B cell (primary cell): ENCODE data around the gene FCF1. TPM values are rescaled to one million over a fixed set of nuclear protein-coding genes. Genes with fewer than 3 reads are reported as not detected.
A peak's percentile ranks its signal among the peaks of the same experiment; 100 is the strongest.

ENCODE experiments used
- ATAC-seq: fragments of 200-7000 bp; cut with Tn5 transposase; one replicate; pipeline ENCODE4 v1.10.0; 2021; ENCODE audit warnings: low read depth, mild to moderate bottlenecking, moderate number of reproducible peaks, moderate library complexity
- CTCF ChIA-PET: fragments of 350-600 bp; sonication (Branson Sonifier 250); formaldehyde crosslinking; loops from one replicate; lab custom pipeline; 2021; ENCODE audit warnings: antibody characterized with exemption, inconsistent platforms; lab: Charles Lee
- POLR2A ChIA-PET: fragments of 350-600 bp; sonication (Branson Sonifier 250); formaldehyde crosslinking; loops from one replicate; lab custom pipeline; 2021; ENCODE audit warnings: antibody characterized with exemption; lab: Charles Lee
- DNase-seq: peaks from one replicate; pipeline ENCODE4 v3.0.0; 2013
- H2AFZ ChIP-seq: 2 replicates; pipeline ENCODE4 v1.6.1; 2012; ENCODE audit warnings: mild to moderate bottlenecking, low read depth, low read length; ENCODE audit not compliant: insufficient read depth, poor library complexity, severe bottlenecking
- H3K27ac ChIP-seq, 2 donors: 1 replicate in 1 of 2; 2 replicates in 1 of 2; pipeline ENCODE4 v1.5.1; 2012 to 2013; ENCODE audit warnings: low read length in 2 of 2, mild to moderate bottlenecking in 2 of 2, moderate library complexity in 1 of 2
- H3K27me3 ChIP-seq, 4 experiments: fragments of 200-600 bp in 1 of 4; sonication (generic) in 1 of 4; replicated peaks in 1 of 4; 1 replicate in 2 of 4; 2 replicates in 2 of 4; pipeline versions ENCODE4 v1.6.1 to v1.7.0; 2013 to 2016; ENCODE audit warnings: low read length in 3 of 4, mild to moderate bottlenecking in 2 of 4, mixed read lengths in 1 of 4, moderate library complexity in 1 of 4; ENCODE audit not compliant: insufficient read depth in 4 of 4, control insufficient read depth in 3 of 4; ENCODE audit errors: control extremely low read depth in 1 of 4
- H3K36me3 ChIP-seq, 2 experiments: replicated peaks in 1 of 2; 1 replicate in 1 of 2; 2 replicates in 1 of 2; pipeline versions ENCODE4 v1.6.1 to v1.7.1; 2013; ENCODE audit warnings: low read length in 1 of 2; ENCODE audit not compliant: insufficient read depth in 2 of 2, control insufficient read depth in 1 of 2; ENCODE audit errors: control extremely low read depth in 1 of 2, extremely low read depth in 1 of 2
- H3K4me1 ChIP-seq, 2 donors: fragments of 200-600 bp in 1 of 2; sonication (generic) in 1 of 2; 1 replicate in 1 of 2; 2 replicates in 1 of 2; pipeline versions ENCODE4 v1.5.1 to v1.6.1; 2013 to 2017; ENCODE audit warnings: low read length in 2 of 2; ENCODE audit not compliant: control insufficient read depth in 2 of 2, insufficient read depth in 2 of 2
- H3K4me2 ChIP-seq: replicated peaks from 2 replicates; pipeline ENCODE3; 2012; ENCODE audit warnings: mild to moderate bottlenecking, low read depth, low read length; ENCODE audit not compliant: poor library complexity, severe bottlenecking
- H3K4me3 ChIP-seq, 5 experiments: fragments of 200-600 bp in 1 of 5; sonication (generic) in 1 of 5; 1 replicate in 3 of 5; 2 replicates in 2 of 5; pipeline versions ENCODE4 v1.5.1 to v1.7.0; 2011 to 2016; ENCODE audit warnings: low read length in 4 of 5, mild to moderate bottlenecking in 4 of 5, low read depth in 2 of 5, control low read depth in 1 of 5, moderate library complexity in 1 of 5; ENCODE audit not compliant: insufficient read depth in 1 of 5; ENCODE audit errors: control extremely low read depth in 1 of 5, extremely low read depth in 1 of 5
- H3K79me2 ChIP-seq: fragments of 200-600 bp; sonication (generic); one replicate; pipeline ENCODE4 v1.6.0; 2016; ENCODE audit warnings: low read length; ENCODE audit not compliant: control insufficient read depth, insufficient read depth
- H3K9ac ChIP-seq: fragments of 200-600 bp; sonication (generic); 2 replicates; pipeline ENCODE4 v1.6.1; 2017; ENCODE audit warnings: mild to moderate bottlenecking, low read length, moderate library complexity
- H3K9me3 ChIP-seq, 3 donors: one replicate each; pipeline versions ENCODE4 v1.6.1 to v1.7.1; 2013; ENCODE audit warnings: low read length in 2 of 3; ENCODE audit not compliant: control insufficient read depth in 2 of 3, insufficient read depth in 1 of 3; ENCODE audit errors: control extremely low read depth in 1 of 3
- H4K20me1 ChIP-seq: 2 replicates; pipeline ENCODE4 v1.6.0; 2012; ENCODE audit warnings: mild to moderate bottlenecking, low read length; ENCODE audit not compliant: insufficient read depth, control insufficient read depth, poor library complexity, severe bottlenecking
- H3K27ac Mint-ChIP-seq: one replicate; pipeline ENCODE4 v1.8.0; 2021; ENCODE audit warnings: mixed read lengths
- H3K27me3 Mint-ChIP-seq: one replicate; pipeline ENCODE4 v1.8.0; 2021; ENCODE audit warnings: mixed read lengths
- H3K4me1 Mint-ChIP-seq: one replicate; pipeline ENCODE4 v1.8.0; 2021; ENCODE audit warnings: mixed read lengths
- H3K4me3 Mint-ChIP-seq: one replicate; pipeline ENCODE4 v1.8.0; 2021; ENCODE audit warnings: mixed read lengths
- H3K9me3 Mint-ChIP-seq: one replicate; pipeline ENCODE4 v1.8.0; 2022; ENCODE audit warnings: mixed read lengths; ENCODE audit not compliant: insufficient read depth
- CTCF ChIP-seq: fragments of 200-600 bp; IDR thresholded peaks from one replicate; pipeline ENCODE4 v1.8.0; 2022; ENCODE audit warnings: antibody characterized with exemption, mild to moderate bottlenecking
- EZH2 ChIP-seq: IDR thresholded peaks from 2 replicates; pipeline ENCODE4 v1.6.1; 2012; ENCODE audit warnings: borderline replicate concordance, low read depth, mild to moderate bottlenecking, moderate library complexity, low read length; ENCODE audit not compliant: insufficient read depth, poor library complexity, severe bottlenecking
- WGBS: methylation state at CpG from one replicate; pipeline ENCODE4 v1.1.5; 2013; ENCODE audit warnings: missing lambda C conversion rate; ENCODE audit not compliant: insufficient coverage; 5-methylcytosine and 5-hydroxymethylcytosine counted together
- intact Hi-C: fragments of 100-400 bp; cut with micrococcal nuclease; formaldehyde crosslinking; loops from one replicate; pipeline ENCODE4 v1.10.0; 2022
- polyA plus RNA-seq: library from polyadenylated mRNA; depleted of rRNA; stranded (reverse); fragments of >200 nt; gene quantifications from 2 replicates; pipeline ENCODE4 v1.2.3, GENCODE V29; 2012
- total RNA-seq, 2 donors: library from RNA; stranded (reverse); fragments of 120-200 nt in 1 of 2; gene quantifications; 1 replicate in 1 of 2; 2 replicates in 1 of 2; pipeline versions ENCODE4 v1.2.3 to v1.2.4, GENCODE V29; 2013 to 2022

The FCF1 gene
- total and polyA plus RNA-seq, 2 donors (not counting 1 experiment from before 2014, with no cell fraction given) = 21.1 to 41.6 TPM

- DNase-seq (no peak), ATAC-seq (no peak)
- Histone ChIP-seq H2AFZ (no peak overlapping the region), H3K9me3 (peaks cover 0 to 9% (median 9%) of the 10 kb centered on the region in 3 donors), H3K4me3 (no peak overlapping the region), H3K27ac (no peak overlapping the region), H3K79me2 (peaks cover 98% of the 10 kb centered on the region), H3K9ac (no peak overlapping the region), H3K4me1 (peaks cover 0 to 3% of the 10 kb centered on the region in 2 donors), H3K4me2 (no peak overlapping the region), H3K36me3 (peaks cover 3 to 14% of the 10 kb centered on the region in 2 experiments), H3K27me3 (no peaks in the 10 kb centered on the region), H4K20me1 (peaks cover 38% of the 10 kb centered on the region)
- no peaks in the 10 kb centered on the region for H3K27me3 Mint-ChIP-seq
- peaks cover 5% of the 10 kb centered on the region for H3K9me3 Mint-ChIP-seq
- CTCF ChIA-PET = no interaction called here
- no peak overlapping the region for H3K4me3 Mint-ChIP-seq
- H3K27ac Mint-ChIP-seq = no peak overlapping the region
- TF ChIP-seq CTCF (no peak), EZH2 (no peak)
- H3K4me1 Mint-ChIP-seq = peaks cover 20% of the 10 kb centered on the region
- intact Hi-C loops = no loop called here
- POLR2A ChIA-PET = no interaction called here
- WGBS = 80% methylated on average over 2 of the region's 5 CpGs
Observed at GRCh38 chr14:74705613-74706500, 7.1 kb upstream of the FCF1 start.

GRCh38 chr14:74710480-74710879, 2.5 kb upstream of the FCF1 start:
- Histone ChIP-seq H2AFZ (no peak overlapping the region), H3K27me3 (no peaks in the 10 kb centered on the region), H3K4me2 (no peak overlapping the region), H3K4me1 (peaks cover 18 to 20% of the 10 kb centered on the region in 2 donors), H3K79me2 (peaks cover 86% of the 10 kb centered on the region), H3K9me3 (no peaks in the 10 kb centered on the region), H3K36me3 (peaks cover 0 to 6% of the 10 kb centered on the region in 2 experiments), H4K20me1 (peaks cover 17% of the 10 kb centered on the region), H3K27ac (no peak overlapping the region), H3K9ac (no peak overlapping the region), H3K4me3 (no peak overlapping the region)
- TF ChIP-seq EZH2 (no peak), CTCF (no peak)
- ATAC-seq (no peak), DNase-seq (no peak)
- intact Hi-C loops = loop anchor here (5.0 kb wide), 1 partner anchor 292 kb away; the partner anchor contains the start of gene EIF2B2
- no peaks in the 10 kb centered on the region for H3K9me3 Mint-ChIP-seq
- no peak overlapping the region for H3K27ac Mint-ChIP-seq
- POLR2A ChIA-PET = no interaction called here
- CTCF ChIA-PET = interaction anchor here (0.9 kb wide), 1 partner anchor 21 kb away, joined by 4 read pairs; no protein-coding TSS in a partner anchor
- no peaks in the 10 kb centered on the region for H3K27me3 Mint-ChIP-seq
- peak overlapping the region; percentile 55 for H3K4me3 Mint-ChIP-seq
- peaks cover 43% of the 10 kb centered on the region for H3K4me1 Mint-ChIP-seq
- WGBS = no CpG with 5 or more reads among the region's 1 CpG
